PC-9 (cell line): Measurements from ENCODE around the gene ANO1.

Source experiments
- CTCF ChIP-seq: fragments of 200-600 bp; sonication (generic); conservative IDR thresholded peaks from 2 replicates; pipeline ENCODE4 v1.6.1; 2017; ENCODE audit warnings: mixed run types, antibody characterized with exemption, mild to moderate bottlenecking, moderate library complexity
- EZH2 ChIP-seq: fragments of 200-600 bp; sonication (generic); IDR thresholded peaks from 2 replicates; pipeline ENCODE4 v1.8.0; 2017; ENCODE audit warnings: antibody characterized with exemption, low read depth

GRCh38 chr11:70118642-70119041 lies 40.5 kb downstream of the ANO1 start:
- TF ChIP-seq CTCF (no peak), EZH2 (no peak)
